Neuron (in vitro differentiated cells): Measurements from ENCODE around the gene HELZ.

Experiments used
- H2AFZ ChIP-seq: one replicate; pipeline ENCODE4 v1.6.1; 2013; ENCODE audit warnings: low read depth, mild to moderate bottlenecking, inconsistent platforms, low read length, moderate library complexity
- H3K27me3 ChIP-seq: one replicate; pipeline ENCODE4 v1.6.1; 2013; ENCODE audit warnings: low read length; ENCODE audit not compliant: insufficient read depth
- H3K36me3 ChIP-seq: one replicate; pipeline ENCODE4 v1.6.1; 2013; ENCODE audit warnings: low read length; ENCODE audit not compliant: insufficient read depth
- H3K4me1 ChIP-seq: one replicate; pipeline ENCODE4 v1.6.1; 2013; ENCODE audit warnings: low read length; ENCODE audit not compliant: insufficient read depth
- H3K4me3 ChIP-seq: 2 replicates; pipeline ENCODE4 v1.5.1; 2013; ENCODE audit warnings: mild to moderate bottlenecking, low read length, moderate library complexity
- H3K9me3 ChIP-seq: one replicate; pipeline ENCODE4 v1.6.1; 2013; ENCODE audit warnings: low read length

The HELZ gene

GRCh38 chr17:67032985-67033384 is 212.0 kb downstream of the HELZ start:
- peaks cover 14% of the 10 kb centered on the region for H3K36me3 ChIP-seq
- H3K4me3 ChIP-seq, result no peak overlapping the region
- no peaks in the 10 kb centered on the region for H3K4me1 ChIP-seq
- H3K9me3 ChIP-seq, result peaks cover 1% of the 10 kb centered on the region
- no peaks in the 10 kb centered on the region for H3K27me3 ChIP-seq
- H2AFZ ChIP-seq, result no peak overlapping the region

DNA sequence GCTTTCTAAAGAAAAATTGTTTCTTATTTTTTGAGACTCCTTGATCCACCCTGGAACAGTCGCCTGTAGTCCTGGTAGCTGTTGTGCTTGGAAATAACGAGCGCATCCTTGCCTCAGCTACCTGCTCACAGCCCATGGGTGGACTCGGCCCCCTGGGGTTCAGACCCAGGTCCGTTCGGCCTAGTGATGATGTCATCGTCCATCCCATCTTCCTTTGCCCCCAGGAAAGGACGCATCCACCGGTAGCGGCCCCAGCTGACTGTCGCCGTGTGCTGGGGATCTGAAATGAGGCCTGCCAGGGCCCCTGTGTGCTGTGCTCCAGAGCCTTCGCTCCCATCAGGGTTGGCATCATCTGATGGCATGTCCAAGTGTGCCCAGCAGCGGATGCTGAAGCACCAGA is 212.6 kb downstream of the HELZ start:
- no peak overlapping the region for H2AFZ ChIP-seq
- no peaks in the 10 kb centered on the region for H3K4me1 ChIP-seq
- H3K27me3 ChIP-seq, result no peaks in the 10 kb centered on the region
- H3K4me3 ChIP-seq, result no peak overlapping the region
- peaks cover 1% of the 10 kb centered on the region for H3K9me3 ChIP-seq
- peaks cover 14% of the 10 kb centered on the region for H3K36me3 ChIP-seq

DNA sequence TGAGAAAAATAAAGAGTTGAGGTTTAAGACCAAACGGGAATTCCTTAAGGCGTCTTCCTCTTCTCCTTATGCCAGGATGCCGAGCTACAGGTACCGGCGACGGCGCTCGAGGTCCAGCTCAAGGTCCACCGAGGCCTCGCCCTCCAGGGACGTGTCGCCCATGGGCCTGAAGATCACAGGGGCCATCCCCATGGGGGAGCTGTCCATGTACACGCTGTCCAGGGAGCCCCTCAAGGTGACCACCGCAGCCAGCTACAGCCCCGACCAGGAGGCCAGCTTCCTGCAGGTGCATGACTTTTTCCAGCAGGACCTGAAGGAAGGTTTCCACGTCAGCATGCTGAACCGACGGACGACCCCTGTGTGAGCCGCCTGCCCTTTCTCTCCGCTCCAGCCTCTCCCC is 214.4 kb downstream of the HELZ start:
- Histone ChIP-seq H2AFZ (no peak overlapping the region), H3K9me3 (peaks cover 1% of the 10 kb centered on the region), H3K4me3 (no peak overlapping the region), H3K4me1 (no peaks in the 10 kb centered on the region), H3K27me3 (no peaks in the 10 kb centered on the region), H3K36me3 (peaks cover 16% of the 10 kb centered on the region)

- no peaks in the 10 kb centered on the region for H3K4me1 ChIP-seq
- H3K36me3 ChIP-seq, result peaks cover 36% of the 10 kb centered on the region
- H3K9me3 ChIP-seq, result peaks cover 1% of the 10 kb centered on the region
- H2AFZ ChIP-seq, result no peak overlapping the region
- no peaks in the 10 kb centered on the region for H3K27me3 ChIP-seq
- H3K4me3 ChIP-seq, result no peak overlapping the region
These were observed 217.9 kb downstream of the HELZ start for GRCh38 chr17:67027031-67027628.

DNA sequence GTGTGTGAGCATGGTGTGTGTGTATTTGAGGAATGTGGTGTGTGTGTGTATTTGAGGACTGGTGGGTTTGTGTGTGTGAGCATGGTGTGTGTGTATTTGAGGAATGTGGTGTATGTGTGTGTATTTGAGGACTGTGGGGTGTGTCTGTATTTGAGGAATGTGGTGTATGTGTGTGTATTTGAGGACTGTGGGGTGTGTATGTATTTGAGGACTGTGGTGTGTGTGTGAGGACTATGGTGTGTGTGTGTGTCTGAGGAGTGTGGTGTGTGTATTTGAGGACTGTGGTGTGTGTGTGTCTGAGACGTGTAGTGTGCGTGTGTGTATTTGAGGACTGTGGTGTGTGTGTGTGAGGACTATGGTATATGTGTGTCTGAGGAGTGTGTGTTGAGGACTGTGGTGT is 218.7 kb downstream of the HELZ start:
- H3K9me3 ChIP-seq, result peaks cover 1% of the 10 kb centered on the region
- H3K27me3 ChIP-seq, result no peaks in the 10 kb centered on the region
- no peak overlapping the region for H2AFZ ChIP-seq
- peaks cover 39% of the 10 kb centered on the region for H3K36me3 ChIP-seq
- no peaks in the 10 kb centered on the region for H3K4me1 ChIP-seq
- no peak overlapping the region for H3K4me3 ChIP-seq

GRCh38 chr17:67025216-67025792 is 219.7 kb downstream of the HELZ start:
- no peaks in the 10 kb centered on the region for H3K9me3 ChIP-seq
- no peaks in the 10 kb centered on the region for H3K4me1 ChIP-seq
- H3K4me3 ChIP-seq, result no peak overlapping the region
- H2AFZ ChIP-seq, result no peak overlapping the region
- H3K27me3 ChIP-seq, result no peaks in the 10 kb centered on the region
- peaks cover 40% of the 10 kb centered on the region for H3K36me3 ChIP-seq

DNA sequence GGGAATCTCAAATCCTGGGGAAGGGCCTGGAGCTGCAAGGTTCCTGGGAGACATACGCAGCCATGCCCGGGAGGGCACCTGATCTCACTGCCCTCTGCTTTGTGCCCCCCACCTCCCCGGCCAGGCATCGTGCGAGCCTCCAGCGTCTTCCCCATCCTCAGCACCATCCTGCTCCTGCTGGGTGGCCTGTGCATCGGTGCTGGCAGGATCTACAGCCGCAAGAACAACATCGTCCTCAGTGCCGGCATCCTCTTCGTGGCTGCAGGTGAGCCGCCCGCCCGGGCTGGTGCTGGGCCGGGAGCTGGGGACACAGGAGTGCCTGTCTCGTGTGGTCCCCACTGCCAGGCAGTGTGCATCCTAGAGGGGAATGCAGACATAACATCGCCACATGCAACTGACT is 220.3 kb downstream of the HELZ start:
- Histone ChIP-seq H3K27me3 (no peaks in the 10 kb centered on the region), H3K9me3 (no peaks in the 10 kb centered on the region), H3K4me1 (no peaks in the 10 kb centered on the region), H3K4me3 (no peak overlapping the region), H2AFZ (no peak overlapping the region), H3K36me3 (peaks cover 42% of the 10 kb centered on the region)

- Histone ChIP-seq H3K27me3 (no peaks in the 10 kb centered on the region), H3K4me1 (no peaks in the 10 kb centered on the region), H2AFZ (no peak overlapping the region), H3K9me3 (no peaks in the 10 kb centered on the region), H3K4me3 (no peak overlapping the region), H3K36me3 (peaks cover 60% of the 10 kb centered on the region)
These were observed 222.6 kb downstream of the HELZ start for GRCh38 chr17:67022451-67022810.

DNA sequence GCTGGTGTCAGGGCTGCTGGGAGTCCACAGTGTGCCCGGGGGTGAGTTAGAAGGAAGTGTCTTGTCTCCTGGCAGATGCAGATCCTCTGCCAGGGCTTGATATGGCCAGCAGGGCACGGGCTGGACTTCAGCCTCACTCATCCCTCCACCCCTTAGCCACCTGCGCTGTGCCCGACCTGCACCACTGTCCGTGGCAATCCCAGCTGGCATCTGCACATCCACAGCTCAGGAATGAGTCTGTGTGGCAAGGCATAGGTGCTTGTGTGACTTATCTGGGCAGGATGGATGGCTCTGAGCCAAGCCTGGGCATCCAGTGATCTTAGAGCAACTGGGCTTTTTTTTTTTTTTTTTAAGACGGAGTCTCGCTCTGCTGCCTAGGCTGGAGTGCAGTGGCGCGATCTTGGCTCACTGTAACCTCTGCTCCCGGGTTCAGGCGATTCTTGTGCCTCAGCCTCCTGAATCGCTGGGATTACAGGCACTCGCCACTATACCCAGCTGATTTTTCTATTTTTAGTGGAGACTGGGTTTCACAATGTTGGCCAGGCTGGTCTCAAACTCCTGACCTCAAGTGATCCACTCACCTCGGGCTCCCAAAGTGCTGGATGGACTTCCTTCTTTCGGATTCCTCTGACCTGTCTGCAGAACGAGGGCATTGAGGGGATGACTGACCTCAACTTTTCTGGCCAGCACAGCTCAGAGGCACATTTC is 223.1 kb downstream of the HELZ start:
- no peaks in the 10 kb centered on the region for H3K27me3 ChIP-seq
- H3K4me1 ChIP-seq, result no peaks in the 10 kb centered on the region
- no peaks in the 10 kb centered on the region for H3K9me3 ChIP-seq
- H3K36me3 ChIP-seq, result peaks cover 60% of the 10 kb centered on the region
- H2AFZ ChIP-seq, result no peak overlapping the region
- H3K4me3 ChIP-seq, result no peak overlapping the region

DNA sequence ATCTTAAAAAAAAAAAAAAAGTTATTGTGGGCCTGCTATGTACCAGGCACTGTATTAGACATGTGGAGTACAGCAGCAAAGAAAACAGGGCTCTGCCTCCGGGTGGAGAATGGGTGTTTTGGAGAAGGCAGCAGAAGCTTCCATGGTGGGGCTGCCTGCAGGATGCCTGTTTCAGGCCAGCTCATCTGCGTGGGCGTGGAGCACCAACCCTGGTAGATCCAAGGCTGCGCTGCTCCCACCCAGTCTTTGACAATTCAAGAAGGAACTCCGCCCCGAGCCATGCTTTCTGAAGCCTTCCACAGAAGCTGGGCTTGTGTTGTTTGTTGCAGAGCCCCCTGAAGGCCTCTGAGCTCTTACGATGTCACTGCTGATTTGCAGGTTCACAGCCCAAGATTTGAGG is 223.8 kb downstream of the HELZ start:
- Histone ChIP-seq H3K4me3 (no peak overlapping the region), H3K9me3 (no peaks in the 10 kb centered on the region), H3K4me1 (no peaks in the 10 kb centered on the region), H3K36me3 (peaks cover 60% of the 10 kb centered on the region), H2AFZ (no peak overlapping the region), H3K27me3 (no peaks in the 10 kb centered on the region)
